Measurements from ENCODE around the gene KLRG1.

DNA sequence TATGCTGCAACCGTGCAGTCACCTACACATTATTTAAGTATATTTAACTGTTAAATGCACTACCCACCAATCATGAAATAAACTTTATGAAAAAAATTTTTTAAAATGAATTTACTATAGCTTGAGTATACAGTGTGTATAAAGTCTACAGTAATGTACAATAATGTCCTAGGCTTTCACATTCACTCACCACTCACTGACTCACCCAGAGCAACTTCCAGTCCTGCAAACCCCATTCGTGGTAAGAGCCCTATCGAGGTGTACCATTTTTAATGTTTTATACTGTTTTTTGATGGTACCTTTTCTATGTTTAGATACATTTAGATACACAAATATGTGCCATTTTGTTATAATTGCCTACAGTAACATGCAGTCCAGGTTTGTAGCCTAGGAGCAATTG is 48.1 kb downstream of the KLRG1 start:
- TF ChIP-seq, protein P1, sequence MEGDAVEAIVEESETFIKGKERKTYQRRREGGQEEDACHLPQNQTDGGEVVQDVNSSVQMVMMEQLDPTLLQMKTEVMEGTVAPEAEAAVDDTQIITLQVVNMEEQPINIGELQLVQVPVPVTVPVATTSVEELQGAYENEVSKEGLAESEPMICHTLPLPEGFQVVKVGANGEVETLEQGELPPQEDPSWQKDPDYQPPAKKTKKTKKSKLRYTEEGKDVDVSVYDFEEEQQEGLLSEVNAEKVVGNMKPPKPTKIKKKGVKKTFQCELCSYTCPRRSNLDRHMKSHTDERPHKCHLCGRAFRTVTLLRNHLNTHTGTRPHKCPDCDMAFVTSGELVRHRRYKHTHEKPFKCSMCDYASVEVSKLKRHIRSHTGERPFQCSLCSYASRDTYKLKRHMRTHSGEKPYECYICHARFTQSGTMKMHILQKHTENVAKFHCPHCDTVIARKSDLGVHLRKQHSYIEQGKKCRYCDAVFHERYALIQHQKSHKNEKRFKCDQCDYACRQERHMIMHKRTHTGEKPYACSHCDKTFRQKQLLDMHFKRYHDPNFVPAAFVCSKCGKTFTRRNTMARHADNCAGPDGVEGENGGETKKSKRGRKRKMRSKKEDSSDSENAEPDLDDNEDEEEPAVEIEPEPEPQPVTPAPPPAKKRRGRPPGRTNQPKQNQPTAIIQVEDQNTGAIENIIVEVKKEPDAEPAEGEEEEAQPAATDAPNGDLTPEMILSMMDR (IDR thresholded peaks at IDR 0.05 in 4 of 5, conservative IDR thresholded peaks at IDR 0.05 in 1 of 5): no peak
- TF ChIP-seq POLR2A (IDR thresholded peaks at IDR 0.05): no peak

Data from gastrocnemius medialis (tissue), 4 donors.